ENCODE measurements around the gene PCCA. TPM values are rescaled to one million over a fixed set of nuclear protein-coding genes. Genes with fewer than 3 reads are reported as not detected.
"Not testable (repeated sequence)": the region's sequence is repeated elsewhere in the genome, so short reads cannot be mapped to it uniquely, and the experiment has no call there.

PCCA gene
- total and polyA plus RNA-seq, 8 donors: 26.8 to 48.9 (median 37.6) TPM

DNA sequence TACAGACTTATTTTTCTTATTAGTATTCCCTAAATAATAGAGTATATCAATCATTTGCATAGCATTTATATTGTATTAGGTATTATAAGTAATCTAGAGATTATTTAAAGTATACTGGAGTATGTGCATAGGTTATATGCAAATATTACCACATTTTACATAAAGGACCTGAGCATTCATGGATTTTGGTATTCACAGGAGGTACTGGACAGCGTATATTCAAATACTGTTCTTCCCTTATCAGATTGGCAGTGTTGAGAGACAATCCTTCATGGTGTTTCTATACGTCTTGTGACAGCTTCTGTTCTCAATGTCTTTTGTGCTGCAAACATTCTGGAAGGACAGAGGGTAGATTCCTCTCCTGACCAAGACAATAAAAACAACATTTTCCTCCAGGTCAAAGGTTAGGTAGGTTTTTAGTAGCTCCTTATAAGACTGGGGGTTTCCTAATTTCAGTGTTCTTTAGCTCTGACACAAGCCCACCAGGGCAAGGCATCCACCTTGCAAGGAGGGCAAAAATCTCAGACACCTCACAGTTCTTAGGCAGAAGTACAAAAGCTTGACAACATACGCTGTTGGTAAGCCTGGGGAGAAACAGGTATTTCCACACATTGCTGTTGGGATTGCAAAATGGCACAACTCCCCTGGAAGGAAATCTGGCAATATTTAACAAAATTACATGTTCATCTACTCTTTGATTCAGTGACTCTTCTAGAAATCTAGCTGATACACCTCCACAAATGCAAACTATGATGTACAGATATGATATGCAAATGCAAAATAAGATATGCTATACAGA, 20.6 kb upstream of the PCCA start:
- Histone ChIP-seq H3K4me1 (peaks cover 0 to 2% of the 10 kb centered on the region in 2 donors), H3K36me3 (no peaks in the 10 kb centered on the region), H3K27ac (no peak overlapping the region), H3K27me3 (no peaks in the 10 kb centered on the region), H3K4me3 (no peak overlapping the region), H3K9me3 (no peaks in the 10 kb centered on the region)
- TF ChIP-seq, protein P1, sequence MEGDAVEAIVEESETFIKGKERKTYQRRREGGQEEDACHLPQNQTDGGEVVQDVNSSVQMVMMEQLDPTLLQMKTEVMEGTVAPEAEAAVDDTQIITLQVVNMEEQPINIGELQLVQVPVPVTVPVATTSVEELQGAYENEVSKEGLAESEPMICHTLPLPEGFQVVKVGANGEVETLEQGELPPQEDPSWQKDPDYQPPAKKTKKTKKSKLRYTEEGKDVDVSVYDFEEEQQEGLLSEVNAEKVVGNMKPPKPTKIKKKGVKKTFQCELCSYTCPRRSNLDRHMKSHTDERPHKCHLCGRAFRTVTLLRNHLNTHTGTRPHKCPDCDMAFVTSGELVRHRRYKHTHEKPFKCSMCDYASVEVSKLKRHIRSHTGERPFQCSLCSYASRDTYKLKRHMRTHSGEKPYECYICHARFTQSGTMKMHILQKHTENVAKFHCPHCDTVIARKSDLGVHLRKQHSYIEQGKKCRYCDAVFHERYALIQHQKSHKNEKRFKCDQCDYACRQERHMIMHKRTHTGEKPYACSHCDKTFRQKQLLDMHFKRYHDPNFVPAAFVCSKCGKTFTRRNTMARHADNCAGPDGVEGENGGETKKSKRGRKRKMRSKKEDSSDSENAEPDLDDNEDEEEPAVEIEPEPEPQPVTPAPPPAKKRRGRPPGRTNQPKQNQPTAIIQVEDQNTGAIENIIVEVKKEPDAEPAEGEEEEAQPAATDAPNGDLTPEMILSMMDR (IDR thresholded peaks at IDR 0.05): no peak
- intact Hi-C loops (cut with DNase I): no loop called here
- ATAC-seq: no peak
- DNase-seq: no peak

DNA sequence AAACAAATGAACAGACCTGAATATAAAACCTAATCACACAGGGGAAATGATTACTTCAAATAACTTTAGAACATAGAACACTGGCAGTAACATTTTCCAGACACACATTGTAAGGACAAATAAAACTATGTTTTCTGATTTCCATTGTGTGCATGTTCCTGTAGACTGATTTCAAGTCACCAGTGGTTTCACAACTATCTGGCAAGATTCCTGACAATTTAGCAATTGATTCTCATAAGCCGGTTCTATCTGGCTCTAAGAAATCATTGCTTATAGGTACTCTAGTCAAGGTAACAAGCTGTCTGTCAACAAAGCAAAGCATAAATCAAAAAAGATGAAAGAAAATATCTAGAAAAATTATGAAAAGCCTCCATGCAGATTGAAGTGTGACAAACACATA, 19.6 kb upstream of the PCCA start:
- intact Hi-C loops (cut with DNase I): no loop called here
- H3K4me1 ChIP-seq: peaks cover 0 to 2% of the 10 kb centered on the region in 2 donors
- H3K27me3 ChIP-seq: no peaks in the 10 kb centered on the region
- H3K36me3 ChIP-seq: no peaks in the 10 kb centered on the region
- DNase-seq (peak in 2 of 4 donors; percentile 36 to 48), ATAC-seq (peak; percentile 79)
- no peak overlapping the region for H3K27ac ChIP-seq
- no peak overlapping the region for H3K4me3 ChIP-seq
- TF ChIP-seq, protein P1 (IDR thresholded peaks at IDR 0.05): no peak
- no peaks in the 10 kb centered on the region for H3K9me3 ChIP-seq

DNA sequence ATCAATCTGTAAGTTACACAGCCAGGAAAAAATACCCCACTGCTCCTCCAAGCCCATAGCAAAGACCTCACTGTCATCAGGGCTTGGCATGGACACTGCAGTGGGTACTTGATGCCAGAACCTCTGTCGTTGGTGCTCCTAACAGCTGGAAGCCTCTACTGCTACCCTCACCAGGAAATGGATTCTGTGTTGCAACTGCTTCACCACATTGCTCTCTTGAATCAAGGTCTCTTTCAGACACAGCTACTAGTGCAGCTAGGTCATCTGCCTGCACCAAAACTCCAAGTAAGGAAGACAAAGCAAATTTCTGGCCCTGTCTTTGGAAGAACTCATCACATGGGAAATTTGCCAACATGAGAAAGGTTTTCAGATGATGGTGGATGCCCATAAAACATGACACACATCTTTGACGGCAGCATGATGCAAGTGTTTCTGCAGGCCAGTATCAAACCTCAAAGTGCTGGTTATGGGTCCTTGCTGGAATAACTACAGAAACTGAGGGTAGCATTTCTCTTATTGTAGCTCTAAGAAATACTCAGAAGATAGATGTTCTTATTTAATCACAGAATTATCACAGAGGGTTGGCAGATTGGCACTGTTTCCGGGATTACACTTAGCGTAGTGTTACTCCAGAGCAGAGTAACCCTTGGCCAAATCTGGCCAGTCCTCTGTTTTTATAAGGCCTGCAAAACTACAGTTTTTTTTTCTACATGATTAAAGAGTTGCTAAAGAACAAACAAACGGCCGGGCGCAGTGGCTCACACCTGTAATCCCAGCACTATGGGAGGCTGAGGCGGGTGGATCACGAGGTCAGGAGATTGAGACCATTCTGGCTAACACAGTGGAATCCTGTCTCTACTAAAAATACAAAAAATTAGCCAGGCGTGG, 12.9 kb upstream of the PCCA start:
- H3K4me3 ChIP-seq: no peak overlapping the region
- no peaks in the 10 kb centered on the region for H3K9me3 ChIP-seq
- ATAC-seq (no peak), DNase-seq (no peak)
- intact Hi-C loops (cut with DNase I): no loop called here
- TF ChIP-seq, protein P1 (IDR thresholded peaks at IDR 0.05): no peak
- H3K27me3 ChIP-seq: no peaks in the 10 kb centered on the region
- no peak overlapping the region for H3K27ac ChIP-seq
- no peaks in the 10 kb centered on the region for H3K36me3 ChIP-seq
- H3K4me1 ChIP-seq: no peaks in the 10 kb centered on the region

DNA sequence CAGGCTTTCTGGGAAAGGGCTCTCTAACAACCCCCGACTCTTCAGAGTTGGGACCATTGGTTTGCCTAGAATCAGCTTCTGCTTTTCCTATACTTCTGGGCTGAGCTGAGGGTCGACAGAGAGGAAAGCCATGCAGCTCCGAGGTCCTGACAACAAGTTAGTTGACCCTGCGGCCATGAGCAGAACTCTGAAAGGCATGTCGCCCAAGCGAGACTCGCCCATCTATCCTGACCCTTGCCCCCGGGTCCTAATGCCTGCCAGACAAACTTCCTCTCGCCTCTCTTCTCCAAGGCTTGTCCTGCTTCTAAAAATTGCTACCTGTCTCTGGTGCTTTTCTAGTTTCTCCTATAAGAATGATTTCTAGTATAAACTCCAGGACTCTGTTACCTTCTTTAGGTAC, 9.9 kb upstream of the PCCA start:
- ATAC-seq; H3K4me3 ChIP-seq; H3K36me3 ChIP-seq; H3K9me3 ChIP-seq; intact Hi-C loops (cut with DNase I); H3K4me1 ChIP-seq; H3K27ac ChIP-seq; DNase-seq; H3K27me3 ChIP-seq: not testable (repeated sequence)

DNA sequence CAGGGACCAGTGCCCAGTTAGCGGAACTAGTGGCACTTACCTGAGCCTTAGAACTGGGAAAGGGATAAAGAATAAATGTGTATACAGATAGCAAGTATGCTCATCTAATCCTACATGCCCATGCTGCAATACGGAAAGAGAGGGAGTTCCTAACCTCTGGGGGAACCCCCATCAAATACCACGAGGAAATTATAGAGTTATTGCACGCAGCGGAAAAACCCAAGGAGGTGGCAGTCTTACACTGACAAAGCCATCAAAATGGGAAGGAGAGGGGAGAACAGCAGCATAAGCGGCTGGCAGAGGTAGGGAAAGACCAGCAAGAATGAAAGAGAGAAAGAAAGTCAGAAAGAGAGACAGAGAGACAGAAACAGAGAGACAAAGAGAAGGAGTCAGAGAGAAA, 5.5 kb upstream of the PCCA start:
- H3K4me3 ChIP-seq, H3K27ac ChIP-seq: not testable (repeated sequence)

DNA sequence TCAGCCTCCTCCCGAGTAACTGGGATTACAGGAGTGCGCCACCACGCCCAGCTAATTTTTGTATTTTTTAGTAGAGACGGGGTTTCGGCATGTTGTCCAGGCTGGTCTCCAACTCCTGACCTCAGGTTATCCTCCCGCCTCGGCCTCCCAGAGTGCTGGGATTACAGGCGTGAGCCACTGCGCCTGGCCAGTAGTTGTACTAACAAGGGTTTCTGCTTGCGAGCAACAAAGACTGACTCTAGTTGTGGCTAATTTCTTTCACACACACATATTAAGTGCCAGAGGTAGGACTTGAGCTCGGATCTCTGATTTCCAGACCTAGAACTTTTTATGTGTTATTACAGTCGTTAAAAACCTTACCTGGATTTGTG, 635 bp upstream of the PCCA start:
- ATAC-seq: peak; percentile 1
- no peaks in the 10 kb centered on the region for H3K36me3 ChIP-seq
- no peaks in the 10 kb centered on the region for H3K9me3 ChIP-seq
- no peak for DNase-seq
- TF ChIP-seq, protein P1 (IDR thresholded peaks at IDR 0.05): no peak
- intact Hi-C loops (cut with DNase I): no loop called here
- peaks cover 5 to 23% of the 10 kb centered on the region in 2 donors for H3K4me1 ChIP-seq
- H3K4me3 ChIP-seq: peak overlapping the region; percentile 80 to 93
- peaks cover 0 to 12% of the 10 kb centered on the region in 2 donors for H3K27me3 ChIP-seq
- H3K27ac ChIP-seq: peak overlapping the region; percentile 65 to 74

More for the DNA sequence above, 5.5 kb upstream of the PCCA start:
- H3K36me3 ChIP-seq; H3K9me3 ChIP-seq; H3K27me3 ChIP-seq; DNase-seq; intact Hi-C loops (cut with DNase I); H3K4me1 ChIP-seq; ATAC-seq: not testable (repeated sequence)
